Cardiac fibroblast (primary cell): ENCODE measurements around the gene PPFIA2.

Experiments used
- DNase-seq, 2 donors: peaks; one replicate each; pipeline versions ENCODE4 v3.0.0 to v3.0.0-alpha.2; 2010; ENCODE audit warnings: low read depth in 2 of 2
- H3K4me3 ChIP-seq, 2 donors: replicated peaks in 1 of 2; 1 replicate in 1 of 2; 2 replicates in 1 of 2; pipeline ENCODE4 v1.5.1; 2011; ENCODE audit warnings: low read depth in 2 of 2, low read length in 2 of 2, mild to moderate bottlenecking in 2 of 2, moderate library complexity in 1 of 2
- CTCF ChIP-seq: IDR thresholded peaks from one replicate; pipeline ENCODE4 v1.5.1; 2011; ENCODE audit warnings: low read depth, mild to moderate bottlenecking, low read length, inconsistent platforms

PPFIA2 gene

GRCh38 chr12:81377771-81378170 is 381.4 kb downstream of the PPFIA2 start:
- no peak for TF ChIP-seq CTCF
- no peak overlapping the region for H3K4me3 ChIP-seq

GRCh38 chr12:81375969-81376368 is 383.2 kb downstream of the PPFIA2 start:
- no peak for TF ChIP-seq CTCF
- DNase-seq: no peak
- no peak overlapping the region for H3K4me3 ChIP-seq

More at GRCh38 chr12:81377771-81378170, 381.4 kb downstream of the PPFIA2 start:
- no peak for DNase-seq

GRCh38 chr12:81370456-81370855 is 388.7 kb downstream of the PPFIA2 start:
- DNase-seq: no peak
- TF ChIP-seq CTCF: no peak
- H3K4me3 ChIP-seq: no peak overlapping the region

GRCh38 chr12:81369175-81369574 is 390.0 kb downstream of the PPFIA2 start:
- no peak overlapping the region for H3K4me3 ChIP-seq
- DNase-seq: no peak
- TF ChIP-seq CTCF: no peak

GRCh38 chr12:81365284-81365683 is 393.9 kb downstream of the PPFIA2 start:
- TF ChIP-seq CTCF: no peak
- no peak overlapping the region for H3K4me3 ChIP-seq
- DNase-seq: no peak

- no peak overlapping the region for H3K4me3 ChIP-seq
- no peak for TF ChIP-seq CTCF
- no peak for DNase-seq
Observed at GRCh38 chr12:81360916-81361315, 398.2 kb downstream of the PPFIA2 start.

- H3K4me3 ChIP-seq: no peak overlapping the region
- no peak for DNase-seq
- TF ChIP-seq CTCF: no peak
Observed at GRCh38 chr12:81359736-81360135, 399.4 kb downstream of the PPFIA2 start.
